GM21737 (cell line): ENCODE results near the gene DHRS7.

Source experiments
- ATAC-seq: cut with Tn5 transposase; IDR thresholded peaks from one replicate; pipeline ENCODE4 v1.9.1; 2021; ENCODE audit warnings: mild to moderate bottlenecking, moderate library complexity; ENCODE audit not compliant: unreplicated experiment

The DHRS7 gene

GRCh38 chr14:60184905-60185555 lies 19.8 kb upstream of the DHRS7 start:
- no peak for ATAC-seq

GRCh38 chr14:60184146-60184904 lies 19.1 kb upstream of the DHRS7 start:
- peak; percentile 43 for ATAC-seq

GRCh38 chr14:60183741-60184140 lies 18.5 kb upstream of the DHRS7 start:
- peak; percentile 27 for ATAC-seq

GRCh38 chr14:60183138-60183537 lies 17.9 kb upstream of the DHRS7 start:
- peak; percentile 24 for ATAC-seq

GRCh38 chr14:60179431-60179869 lies 14.3 kb upstream of the DHRS7 start:
- ATAC-seq = no peak

- ATAC-seq = no peak
These were observed 13.6 kb upstream of the DHRS7 start for GRCh38 chr14:60178820-60179219.

- no peak for ATAC-seq
These were observed 13.0 kb upstream of the DHRS7 start for GRCh38 chr14:60178164-60178563.

- no peak for ATAC-seq
These were observed 10.2 kb upstream of the DHRS7 start for GRCh38 chr14:60175255-60175902.

- ATAC-seq = no peak
These were observed 9.4 kb upstream of the DHRS7 start for GRCh38 chr14:60174352-60175254.

- no peak for ATAC-seq
These were observed 6.5 kb upstream of the DHRS7 start for GRCh38 chr14:60171690-60172089.

- no peak for ATAC-seq
These were observed 5.8 kb upstream of the DHRS7 start for GRCh38 chr14:60170948-60171347.

- ATAC-seq = no peak
These were observed 4.5 kb upstream of the DHRS7 start for GRCh38 chr14:60169722-60170121.

GRCh38 chr14:60166142-60166541 lies 944 bp upstream of the DHRS7 start:
- ATAC-seq = no peak

GRCh38 chr14:60165547-60165876 lies 314 bp upstream of the DHRS7 start:
- peak; percentile 2 for ATAC-seq

GRCh38 chr14:60164404-60164711 lies 840 bp downstream of the DHRS7 start:
- ATAC-seq = peak; percentile 2

GRCh38 chr14:60163693-60164092 lies 1.5 kb downstream of the DHRS7 start:
- no peak for ATAC-seq

- no peak for ATAC-seq
These were observed 3.7 kb downstream of the DHRS7 start for GRCh38 chr14:60161196-60162107.

- no peak for ATAC-seq
These were observed 4.8 kb downstream of the DHRS7 start for GRCh38 chr14:60160422-60160821.

- ATAC-seq = no peak
These were observed 10.5 kb downstream of the DHRS7 start for GRCh38 chr14:60154671-60155070.

- no peak for ATAC-seq
These were observed 11.2 kb downstream of the DHRS7 start for GRCh38 chr14:60153991-60154390.
